ENCODE data around the gene FSIP2. TPM values are rescaled to one million over a fixed set of nuclear protein-coding genes. Genes with fewer than 3 reads are reported as not detected.

The FSIP2 gene
- total RNA-seq, 1 experiment from 2014 or later, result not detected

DNA sequence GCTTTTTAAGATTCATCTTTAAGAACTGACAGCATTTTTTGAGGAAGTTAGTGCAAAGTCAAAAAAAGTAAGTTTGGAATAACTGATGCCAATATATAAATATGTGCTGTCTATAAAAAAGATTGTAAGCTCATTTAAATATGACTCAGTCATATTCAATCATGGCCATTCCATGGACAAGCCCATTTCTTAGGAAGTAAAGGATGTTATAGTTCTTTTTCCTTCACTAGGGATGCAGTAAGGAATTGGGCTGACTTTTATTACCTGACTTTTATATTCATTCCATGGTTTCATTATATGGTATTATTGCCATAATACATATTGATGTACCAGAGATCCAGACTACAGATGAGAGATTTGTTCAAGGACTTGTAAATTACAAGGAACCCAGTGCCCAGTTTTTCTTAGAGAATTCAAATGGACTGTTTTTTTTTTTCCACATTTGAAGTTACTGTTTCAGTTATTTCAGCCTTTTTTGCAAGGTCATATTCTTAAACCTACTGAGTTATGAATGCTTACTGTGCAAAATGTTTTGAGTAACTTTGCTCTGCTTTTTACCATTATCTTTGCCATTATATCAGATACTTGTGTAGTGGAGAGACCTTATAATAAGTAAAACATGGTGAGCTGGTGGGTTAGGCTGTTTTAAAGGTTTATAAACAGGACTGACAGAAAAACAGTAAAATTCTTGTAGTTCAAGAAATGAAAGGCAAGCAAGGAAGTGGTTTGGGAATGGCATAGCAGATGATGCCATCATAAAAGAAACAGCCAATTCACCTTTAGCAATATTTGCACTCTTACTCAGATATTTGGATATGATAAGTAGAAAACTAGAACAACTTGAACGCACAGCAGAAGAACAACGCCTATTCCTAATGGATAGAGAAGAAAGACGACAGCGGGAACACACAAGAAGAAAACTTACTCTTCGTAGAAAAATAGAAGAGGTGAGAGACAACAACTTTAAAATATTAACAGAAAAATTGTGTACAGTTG, 7.6 kb downstream of the FSIP2 start:
- no peak overlapping the region for H3K9ac ChIP-seq (ENCODE audit: low read length)
- DNase-seq, result no peak
- peaks cover 8% of the 10 kb centered on the region; the same call in 1 of the 2 replicates for H3K9me3 ChIP-seq (ENCODE audit: low read length)
- H3K27me3 ChIP-seq (ENCODE audit: low read length), result no peaks in the 10 kb centered on the region
- H4K20me1 ChIP-seq (ENCODE audit: insufficient read depth, low read depth, low read length), result no peaks in the 10 kb centered on the region
- no peaks in the 10 kb centered on the region for H3K36me3 ChIP-seq (ENCODE audit: insufficient read depth, low read length)
- H3K9me2 ChIP-seq (replicated peaks; ENCODE audit: insufficient read depth, low read length), result no peaks in the 10 kb centered on the region
- no peak overlapping the region for H3K4me2 ChIP-seq (ENCODE audit: low read depth, low read length, poor library complexity, severe bottlenecking)
- H3K4me3 ChIP-seq (ENCODE audit: low read length), result no peak overlapping the region
- H3K4me1 ChIP-seq (ENCODE audit: low read length), result no peaks in the 10 kb centered on the region
- no peak overlapping the region for H3K27ac ChIP-seq (ENCODE audit: low read length)
- H2AFZ ChIP-seq (ENCODE audit: low read length), result no peak overlapping the region
- no peaks in the 10 kb centered on the region for H3K79me2 ChIP-seq (ENCODE audit: low read length)

DNA sequence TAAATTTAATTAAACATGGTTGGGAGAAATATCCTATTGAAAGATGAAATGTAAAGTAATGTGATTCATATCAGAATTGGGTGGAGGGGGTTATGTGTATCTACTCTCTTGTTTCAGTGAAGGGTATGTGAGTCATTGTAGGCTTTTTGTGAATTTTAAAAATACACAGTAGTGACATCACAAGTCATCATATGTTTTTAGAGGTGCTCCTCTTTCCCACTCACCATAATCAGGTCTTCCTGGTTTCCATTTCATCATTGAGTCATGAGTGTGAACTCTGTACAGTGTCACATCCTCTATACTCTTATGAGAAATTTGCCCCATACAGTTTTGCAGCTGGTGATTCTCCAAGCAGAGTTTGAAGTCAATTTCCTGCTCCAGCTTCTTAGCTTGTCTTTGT, 18.8 kb downstream of the FSIP2 start:
- Histone ChIP-seq H3K9me2 (replicated peaks; ENCODE audit: insufficient read depth, low read length) (0 out of 2 replicates have a peak, but pooled peaks cover 3% of the 10 kb centered on the region), H3K9me3 (ENCODE audit: low read length) (peaks cover 3% of the 10 kb centered on the region), H3K4me1 (ENCODE audit: low read length) (no peaks in the 10 kb centered on the region), H4K20me1 (ENCODE audit: insufficient read depth, low read depth, low read length) (no peaks in the 10 kb centered on the region), H3K4me3 (ENCODE audit: low read length) (no peak overlapping the region), H3K4me2 (ENCODE audit: low read depth, low read length, poor library complexity, severe bottlenecking) (no peak overlapping the region), H2AFZ (ENCODE audit: low read length) (no peak overlapping the region), H3K36me3 (ENCODE audit: insufficient read depth, low read length) (no peaks in the 10 kb centered on the region), H3K79me2 (ENCODE audit: low read length) (no peaks in the 10 kb centered on the region), H3K9ac (ENCODE audit: low read length) (no peak overlapping the region), H3K27me3 (ENCODE audit: low read length) (no peaks in the 10 kb centered on the region), H3K27ac (ENCODE audit: low read length) (no peak overlapping the region)
- no peak for DNase-seq

DNA sequence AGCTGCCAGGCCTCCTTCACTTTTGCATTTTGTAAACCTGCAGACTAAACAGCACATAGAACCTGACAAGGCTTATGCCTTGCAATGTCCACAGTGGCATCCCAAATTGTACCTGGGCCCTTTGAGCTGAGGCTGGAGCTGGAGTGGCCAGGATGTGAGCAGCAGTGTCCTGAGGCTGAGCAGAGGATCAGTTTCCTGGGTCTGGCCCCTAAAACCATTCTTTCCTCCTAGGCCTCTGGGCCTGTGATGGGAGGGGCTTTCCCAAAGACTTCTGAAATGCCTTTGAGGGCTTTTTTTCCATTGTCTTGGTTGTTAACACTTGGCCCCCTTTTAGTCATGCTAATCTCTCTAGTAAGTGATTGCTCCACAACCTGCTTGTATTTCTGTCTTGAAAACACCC, 32.8 kb downstream of the FSIP2 start:
- no peak overlapping the region for H2AFZ ChIP-seq (ENCODE audit: low read length)
- DNase-seq, result no peak
- H3K4me2 ChIP-seq (ENCODE audit: low read depth, low read length, poor library complexity, severe bottlenecking), result no peak overlapping the region
- no peak overlapping the region for H3K27ac ChIP-seq (ENCODE audit: low read length)
- no peaks in the 10 kb centered on the region for H4K20me1 ChIP-seq (ENCODE audit: insufficient read depth, low read depth, low read length)
- H3K4me3 ChIP-seq (ENCODE audit: low read length), result no peak overlapping the region
- H3K36me3 ChIP-seq (ENCODE audit: insufficient read depth, low read length), result no peaks in the 10 kb centered on the region
- no peaks in the 10 kb centered on the region for H3K9me2 ChIP-seq (replicated peaks; ENCODE audit: insufficient read depth, low read length)
- H3K9ac ChIP-seq (ENCODE audit: low read length), result no peak overlapping the region
- H3K79me2 ChIP-seq (ENCODE audit: low read length), result no peaks in the 10 kb centered on the region
- H3K9me3 ChIP-seq (ENCODE audit: low read length), result peaks cover 5% of the 10 kb centered on the region; the same call in 1 of the 2 replicates
- no peaks in the 10 kb centered on the region for H3K27me3 ChIP-seq (ENCODE audit: low read length)
- H3K4me1 ChIP-seq (ENCODE audit: low read length), result no peaks in the 10 kb centered on the region

DNA sequence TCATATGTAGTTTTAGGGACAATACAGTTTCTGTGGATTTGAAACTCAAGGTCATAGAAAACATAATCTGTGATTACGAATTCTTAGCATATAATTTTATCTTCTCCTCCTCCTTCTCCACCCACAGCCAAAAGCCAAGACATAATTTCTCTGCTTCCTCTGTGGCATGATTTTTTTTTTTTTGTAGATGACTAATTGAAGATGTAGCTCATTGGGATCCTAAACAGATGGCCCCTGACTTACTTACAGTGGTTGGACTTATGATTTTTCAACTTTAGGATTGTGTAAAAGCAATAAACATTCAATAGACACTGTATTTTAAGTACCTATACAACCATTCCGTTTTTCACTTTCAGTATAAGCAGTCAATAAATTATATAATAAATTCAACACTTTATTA, 42.3 kb downstream of the FSIP2 start:
- Histone ChIP-seq H2AFZ (ENCODE audit: low read length) (no peak overlapping the region), H3K4me3 (ENCODE audit: low read length) (no peak overlapping the region), H3K36me3 (ENCODE audit: insufficient read depth, low read length) (no peaks in the 10 kb centered on the region), H3K27ac (ENCODE audit: low read length) (no peak overlapping the region), H3K9ac (ENCODE audit: low read length) (no peak overlapping the region), H3K9me2 (replicated peaks; ENCODE audit: insufficient read depth, low read length) (no peaks in the 10 kb centered on the region), H3K27me3 (ENCODE audit: low read length) (no peaks in the 10 kb centered on the region), H3K79me2 (ENCODE audit: low read length) (no peaks in the 10 kb centered on the region), H3K4me1 (ENCODE audit: low read length) (no peaks in the 10 kb centered on the region), H4K20me1 (ENCODE audit: insufficient read depth, low read depth, low read length) (no peaks in the 10 kb centered on the region), H3K4me2 (ENCODE audit: low read depth, low read length, poor library complexity, severe bottlenecking) (no peak overlapping the region), H3K9me3 (ENCODE audit: low read length) (0 out of 2 replicates have a peak, but pooled peaks cover 4% of the 10 kb centered on the region)
- DNase-seq, result no peak

DNA sequence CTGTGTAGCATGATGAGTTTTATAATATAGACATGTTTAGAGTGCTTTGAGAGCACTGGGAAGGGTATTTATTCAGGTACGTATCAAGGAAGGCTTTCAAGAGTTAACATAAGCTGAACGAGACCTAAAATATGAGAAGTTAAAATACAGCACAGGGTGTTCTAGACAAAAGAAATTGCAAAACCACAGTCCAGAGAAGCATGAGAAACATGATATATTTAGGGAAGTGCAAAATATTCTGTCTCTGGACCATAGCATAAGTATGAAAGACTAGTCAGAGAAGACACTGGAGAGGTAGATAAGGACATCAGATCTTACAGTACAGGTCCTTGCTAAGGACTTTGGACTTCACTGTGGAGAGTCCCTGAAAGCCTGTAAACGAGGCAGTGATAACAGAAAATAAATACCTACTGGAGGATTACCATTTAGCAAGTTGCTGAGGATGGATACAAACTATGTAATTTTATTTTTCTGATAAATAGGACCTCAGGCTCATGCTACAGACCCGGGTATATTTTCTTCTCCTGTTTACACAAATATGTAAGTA, 43.7 kb downstream of the FSIP2 start:
- Histone ChIP-seq H3K4me2 (ENCODE audit: low read depth, low read length, poor library complexity, severe bottlenecking) (no peak overlapping the region), H3K9me2 (replicated peaks; ENCODE audit: insufficient read depth, low read length) (no peaks in the 10 kb centered on the region), H3K79me2 (ENCODE audit: low read length) (no peaks in the 10 kb centered on the region), H3K27ac (ENCODE audit: low read length) (no peak overlapping the region), H3K9ac (ENCODE audit: low read length) (no peak overlapping the region), H3K27me3 (ENCODE audit: low read length) (no peaks in the 10 kb centered on the region), H3K4me1 (ENCODE audit: low read length) (no peaks in the 10 kb centered on the region), H3K9me3 (ENCODE audit: low read length) (0 out of 2 replicates have a peak, but pooled peaks cover 2% of the 10 kb centered on the region), H2AFZ (ENCODE audit: low read length) (no peak overlapping the region), H4K20me1 (ENCODE audit: insufficient read depth, low read depth, low read length) (no peaks in the 10 kb centered on the region), H3K36me3 (ENCODE audit: insufficient read depth, low read length) (no peaks in the 10 kb centered on the region), H3K4me3 (ENCODE audit: low read length) (no peak overlapping the region)
- DNase-seq, result no peak

DNA sequence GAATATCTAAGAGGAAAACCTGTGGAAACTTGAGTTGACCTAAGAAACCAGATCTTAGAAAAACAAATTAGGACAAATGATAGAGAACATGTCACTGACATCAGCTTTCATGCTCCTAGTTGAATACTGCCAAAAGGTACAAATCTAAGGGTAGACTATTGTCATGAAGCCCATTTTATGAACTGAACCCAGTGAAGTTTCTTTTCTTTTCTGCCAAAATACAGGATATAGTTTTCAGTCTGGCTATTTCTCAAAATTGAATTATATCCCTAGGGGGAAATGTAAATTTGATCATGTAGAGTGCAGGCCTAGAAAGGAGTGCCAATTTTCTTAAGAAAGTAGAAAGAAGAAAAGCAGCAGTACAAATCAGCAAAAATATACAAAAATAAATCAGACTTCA, 46.6 kb downstream of the FSIP2 start:
- no peak for DNase-seq
- Histone ChIP-seq H3K27ac (ENCODE audit: low read length) (no peak overlapping the region), H3K27me3 (ENCODE audit: low read length) (no peaks in the 10 kb centered on the region), H3K9me2 (replicated peaks; ENCODE audit: insufficient read depth, low read length) (no peaks in the 10 kb centered on the region), H3K4me3 (ENCODE audit: low read length) (no peak overlapping the region), H4K20me1 (ENCODE audit: insufficient read depth, low read depth, low read length) (no peaks in the 10 kb centered on the region), H3K36me3 (ENCODE audit: insufficient read depth, low read length) (no peaks in the 10 kb centered on the region), H2AFZ (ENCODE audit: low read length) (no peak overlapping the region), H3K4me1 (ENCODE audit: low read length) (no peaks in the 10 kb centered on the region), H3K79me2 (ENCODE audit: low read length) (no peaks in the 10 kb centered on the region), H3K9me3 (ENCODE audit: low read length) (0 out of 2 replicates have a peak, but pooled peaks cover 2% of the 10 kb centered on the region), H3K4me2 (ENCODE audit: low read depth, low read length, poor library complexity, severe bottlenecking) (no peak overlapping the region), H3K9ac (ENCODE audit: low read length) (no peak overlapping the region)

DNA sequence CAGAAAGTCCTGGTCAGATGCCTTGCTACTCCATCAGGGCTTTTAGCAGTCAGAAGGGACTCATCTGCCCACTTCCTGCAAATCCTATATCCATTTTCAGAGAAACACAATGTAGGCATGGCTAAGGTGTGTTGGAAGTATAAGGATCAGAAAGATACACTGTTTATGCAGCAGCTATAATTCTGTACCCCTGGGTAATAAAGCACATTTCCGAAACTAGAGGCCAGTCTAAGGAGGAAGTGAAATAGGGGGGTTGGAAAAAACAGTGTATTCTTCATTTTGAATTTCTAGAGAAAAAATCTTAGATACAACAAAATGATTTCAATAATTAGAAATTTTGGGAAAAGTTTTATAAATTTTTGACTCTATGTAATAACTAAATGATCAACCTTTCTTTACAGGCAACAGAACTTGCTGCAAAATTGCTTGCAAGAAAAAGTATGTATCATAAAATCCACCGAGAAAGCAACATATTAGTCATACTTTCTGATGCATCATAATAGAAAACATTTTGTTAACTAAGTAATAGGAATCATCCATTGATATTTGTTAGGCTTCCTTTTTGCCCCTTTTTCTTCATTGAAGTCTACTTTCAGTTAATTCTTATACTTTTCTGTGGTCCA, 47.4 kb downstream of the FSIP2 start:
- no peaks in the 10 kb centered on the region for H4K20me1 ChIP-seq (ENCODE audit: insufficient read depth, low read depth, low read length)
- H3K9ac ChIP-seq (ENCODE audit: low read length), result no peak overlapping the region
- no peaks in the 10 kb centered on the region for H3K79me2 ChIP-seq (ENCODE audit: low read length)
- H3K4me1 ChIP-seq (ENCODE audit: low read length), result no peaks in the 10 kb centered on the region
- 0 out of 2 replicates have a peak, but pooled peaks cover 2% of the 10 kb centered on the region for H3K9me3 ChIP-seq (ENCODE audit: low read length)
- no peak overlapping the region for H3K27ac ChIP-seq (ENCODE audit: low read length)
- H3K4me2 ChIP-seq (ENCODE audit: low read depth, low read length, poor library complexity, severe bottlenecking), result no peak overlapping the region
- no peaks in the 10 kb centered on the region for H3K9me2 ChIP-seq (replicated peaks; ENCODE audit: insufficient read depth, low read length)
- H3K27me3 ChIP-seq (ENCODE audit: low read length), result no peaks in the 10 kb centered on the region
- DNase-seq, result no peak
- no peak overlapping the region for H2AFZ ChIP-seq (ENCODE audit: low read length)
- no peaks in the 10 kb centered on the region for H3K36me3 ChIP-seq (ENCODE audit: insufficient read depth, low read length)
- H3K4me3 ChIP-seq (ENCODE audit: low read length), result no peak overlapping the region
